NOMO-1 (cell line): Measurements from ENCODE around the gene GALNT16.
"Not testable (repeated sequence)": the region's sequence is repeated elsewhere in the genome, so short reads cannot be mapped to it uniquely, and the experiment has no call there.

Source experiments
- DNase-seq, 2 experiments: peaks; one replicate each; lab custom pipeline; 2025; ENCODE audit not compliant: unreplicated experiment in 2 of 2; lab: John Stamatoyannopoulos, UW

Gene GALNT16

DNA sequence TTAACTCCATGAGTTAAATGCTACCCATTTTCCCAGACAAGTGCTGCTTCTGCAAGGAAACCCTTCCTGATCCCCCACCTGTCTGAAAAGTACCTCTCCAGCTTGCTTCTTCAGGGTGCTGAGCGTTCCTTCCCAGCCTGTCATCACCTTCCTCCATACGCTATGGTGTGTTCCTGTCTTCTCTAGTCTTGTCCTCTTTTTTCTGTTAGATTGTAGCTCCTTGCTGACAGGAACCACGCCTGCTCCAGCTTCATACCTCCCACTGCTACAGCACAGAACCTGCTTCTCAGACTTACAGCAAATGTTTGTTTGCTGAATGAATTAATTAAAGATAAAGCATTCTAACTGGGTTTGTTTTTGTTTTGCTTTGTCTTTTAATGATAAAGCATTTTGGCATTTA lies 99.0 kb downstream of the GALNT16 start:
- no peak for DNase-seq

DNA sequence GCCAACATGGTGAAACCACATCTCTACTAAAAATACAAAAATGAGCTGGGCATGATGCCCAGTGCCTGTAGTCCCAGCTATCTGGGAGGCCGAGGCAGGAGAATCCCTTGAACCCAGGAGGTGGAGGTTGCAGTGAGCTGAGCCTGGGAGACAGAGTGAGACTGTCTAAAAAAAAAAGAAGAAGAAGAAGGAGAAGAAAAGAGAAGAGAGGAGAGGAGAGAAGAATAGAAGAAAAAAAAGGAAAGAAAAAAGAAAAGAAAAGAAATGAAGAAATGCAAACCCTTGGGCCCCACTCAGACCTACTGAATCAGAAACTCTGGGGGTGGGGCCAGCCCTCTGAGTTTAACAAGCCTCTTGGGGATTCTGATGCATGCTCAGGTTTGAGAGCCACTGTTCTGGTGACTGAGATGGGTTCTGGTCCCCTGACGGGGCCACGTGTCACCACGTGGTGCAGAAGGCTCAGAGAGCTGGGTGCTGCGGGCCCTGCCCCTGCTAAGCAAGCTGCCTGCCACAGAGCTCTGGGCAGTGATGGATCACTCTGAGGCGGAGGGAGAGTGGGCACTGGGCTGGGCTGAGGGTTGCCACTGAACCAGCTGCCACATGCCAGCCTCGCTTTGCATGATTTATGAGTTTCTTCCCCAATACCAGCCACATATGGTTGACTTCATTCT lies 100.6 kb downstream of the GALNT16 start:
- peak in 1 of 2 experiments; percentile 1 for DNase-seq

DNA sequence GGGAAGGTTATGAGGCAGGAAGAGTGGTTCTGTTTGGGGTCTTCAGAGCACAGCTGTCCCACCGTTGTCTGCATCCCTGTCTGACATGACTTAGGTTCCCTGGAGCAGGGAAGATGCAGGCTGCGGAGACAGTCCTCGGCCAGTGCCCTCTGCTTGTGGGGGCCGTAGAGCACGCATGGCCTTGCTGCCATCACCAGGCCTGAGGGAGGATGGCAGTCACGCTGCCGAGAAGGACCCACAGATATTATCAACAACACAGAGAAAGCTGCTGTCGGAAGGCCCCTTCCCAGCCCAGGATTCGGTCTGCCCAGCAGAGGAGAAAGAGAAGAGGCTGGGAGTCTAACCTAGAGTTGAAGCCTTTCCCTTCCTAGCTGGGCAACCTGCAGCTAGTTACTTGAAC lies 103.1 kb downstream of the GALNT16 start:
- DNase-seq, result no peak

DNA sequence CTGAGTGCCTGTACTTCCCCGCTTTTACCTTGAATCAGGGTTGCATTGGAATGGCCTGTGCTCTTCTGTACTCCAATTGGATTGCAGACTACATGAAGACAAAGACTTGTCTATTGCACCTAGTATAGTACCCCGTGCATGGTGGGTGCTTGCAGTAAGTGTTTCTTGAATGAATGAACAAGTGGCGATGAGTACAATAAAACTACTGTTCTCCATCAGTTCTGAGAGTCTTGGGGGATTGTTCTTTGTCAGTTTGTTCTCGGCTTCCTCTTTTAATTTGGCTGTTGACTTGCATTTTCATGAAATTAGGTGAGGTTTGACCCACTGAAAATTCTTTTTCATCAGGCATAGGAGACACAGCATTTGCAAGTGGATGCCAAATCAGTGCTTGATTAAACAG lies 104.0 kb downstream of the GALNT16 start:
- DNase-seq, result no peak

DNA sequence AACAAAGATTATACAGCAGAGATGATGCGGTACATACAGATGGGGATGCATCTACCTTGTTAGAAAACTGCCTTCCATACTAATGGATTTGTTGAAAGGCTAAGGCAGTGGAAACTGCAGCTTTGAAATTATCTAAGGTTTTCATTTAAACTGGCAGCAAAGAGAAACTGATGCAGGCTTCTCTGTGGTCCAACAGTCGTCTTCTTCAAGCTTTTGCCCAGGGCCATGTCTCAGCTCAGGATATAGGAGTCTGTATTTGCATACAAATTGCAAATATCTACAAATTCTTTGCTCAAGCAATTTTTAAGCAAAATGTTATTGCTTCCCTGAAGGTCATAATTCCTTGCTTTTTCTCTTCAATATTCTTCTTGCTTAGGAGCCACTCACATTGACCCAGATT lies 104.4 kb downstream of the GALNT16 start:
- DNase-seq, result no peak

DNA sequence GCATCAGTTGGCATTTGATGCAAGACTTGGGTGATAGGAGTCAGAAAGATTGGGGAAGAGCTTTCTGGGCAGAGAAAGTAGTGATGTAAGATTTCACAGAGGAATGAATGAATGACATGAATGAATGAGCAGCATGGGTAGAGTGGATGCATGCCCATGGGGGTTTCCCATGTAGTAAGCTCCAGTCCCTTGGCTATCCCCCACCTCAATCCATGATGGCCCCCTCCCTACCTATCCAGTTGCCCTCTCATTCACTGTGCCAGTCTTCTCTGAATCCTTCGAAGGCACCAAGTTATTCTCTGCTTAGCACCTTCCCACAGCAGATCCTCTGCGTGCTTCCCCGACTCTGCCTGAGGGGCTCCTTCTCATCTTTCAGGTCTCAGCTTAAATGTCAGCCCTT lies 106.1 kb downstream of the GALNT16 start:
- no peak for DNase-seq

DNA sequence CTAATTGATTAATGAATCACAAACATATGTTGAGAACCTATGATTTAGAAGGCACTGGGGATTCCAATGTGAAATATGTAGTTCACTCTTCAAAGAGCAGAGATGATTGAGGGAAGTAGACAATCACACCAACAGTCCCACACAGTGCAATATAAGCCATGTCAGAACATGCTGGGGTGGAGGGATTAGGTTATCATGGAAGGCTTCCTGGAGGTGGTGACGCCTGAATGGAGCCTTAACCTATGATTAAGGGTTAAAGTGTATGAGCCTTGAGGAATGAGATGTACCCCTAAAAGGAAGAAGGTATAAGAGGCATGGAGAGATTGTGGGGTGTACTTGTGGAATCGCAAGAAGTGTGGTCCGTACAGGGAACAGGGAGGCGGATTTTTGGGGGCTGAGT lies 106.8 kb downstream of the GALNT16 start:
- no peak for DNase-seq

DNA sequence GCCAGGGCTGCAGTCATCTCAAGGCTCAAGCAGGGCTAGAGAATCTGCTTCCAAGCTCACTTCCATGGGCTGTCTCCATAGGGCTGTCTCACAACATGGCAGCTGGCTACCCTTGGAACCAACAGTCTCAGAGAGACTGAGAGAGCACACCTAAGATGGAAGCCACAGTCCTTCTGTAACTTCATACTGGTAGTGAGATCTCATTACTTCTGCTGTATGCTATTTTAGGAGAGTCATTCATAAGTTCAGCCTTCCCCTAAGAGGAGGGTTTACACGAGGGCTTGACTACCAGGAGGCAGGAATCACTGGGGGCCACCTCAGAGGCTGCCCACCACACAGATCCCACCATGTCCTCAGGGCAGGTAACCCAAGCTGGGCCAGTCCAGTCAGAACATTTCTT lies 108.4 kb downstream of the GALNT16 start:
- no peak for DNase-seq

DNA sequence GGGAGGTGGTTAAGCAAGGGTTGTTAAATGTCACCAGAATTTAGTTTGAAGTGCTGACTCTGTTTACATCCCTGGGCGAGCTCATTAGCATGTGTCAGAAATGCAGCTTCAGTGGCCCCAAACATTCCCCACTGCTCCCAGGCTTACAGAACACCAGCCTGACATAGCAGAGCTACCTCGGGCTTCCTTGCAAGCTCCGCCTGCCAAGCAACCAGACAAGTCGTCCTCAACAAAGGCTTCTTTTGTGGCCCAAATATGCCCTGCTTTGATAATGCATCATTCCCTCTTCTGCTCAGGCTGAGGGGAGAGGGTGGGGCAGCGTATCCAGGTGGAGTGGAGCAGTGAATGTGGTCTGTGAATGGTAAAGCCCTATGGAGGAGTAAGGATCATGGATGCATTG lies 110.1 kb downstream of the GALNT16 start:
- DNase-seq, result no peak

DNA sequence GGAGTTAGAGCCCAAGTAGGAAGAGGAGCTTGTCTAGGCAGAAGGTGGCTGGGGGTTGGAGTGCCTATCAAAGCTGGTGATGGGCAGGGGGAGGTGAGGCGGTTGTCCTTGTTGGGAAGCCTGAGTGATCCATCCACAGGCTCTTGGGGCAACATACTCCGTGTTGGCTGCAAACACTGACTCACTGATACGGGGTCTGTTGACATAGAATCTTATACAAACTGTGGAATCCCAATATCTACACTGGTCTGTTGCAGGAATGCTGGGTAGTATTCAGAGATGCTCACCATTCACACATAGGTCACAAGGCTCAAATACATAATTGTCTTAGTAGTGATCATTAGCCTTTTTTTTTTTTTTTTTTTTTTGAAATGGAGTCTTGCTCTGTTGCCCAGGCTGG lies 112.2 kb downstream of the GALNT16 start:
- no peak for DNase-seq

DNA sequence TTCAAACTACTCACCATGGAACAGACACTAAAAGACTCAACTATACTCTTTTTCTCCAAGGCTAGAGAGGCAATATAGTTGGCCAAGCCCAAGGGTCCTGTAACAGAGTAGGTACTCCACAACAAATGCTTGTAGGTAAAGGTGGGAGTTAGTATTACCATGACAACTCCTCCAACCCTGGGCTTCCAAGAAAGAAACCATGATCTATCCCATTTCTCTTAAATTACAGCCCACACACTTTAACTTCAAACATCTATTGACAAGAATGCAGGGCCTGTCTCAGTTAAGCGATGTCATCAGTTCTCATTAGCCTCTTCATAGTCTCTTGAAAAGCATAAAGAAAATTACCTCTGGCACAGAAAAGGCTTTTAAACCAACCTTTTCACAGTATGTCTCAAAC lies 113.1 kb downstream of the GALNT16 start:
- no peak for DNase-seq

DNA sequence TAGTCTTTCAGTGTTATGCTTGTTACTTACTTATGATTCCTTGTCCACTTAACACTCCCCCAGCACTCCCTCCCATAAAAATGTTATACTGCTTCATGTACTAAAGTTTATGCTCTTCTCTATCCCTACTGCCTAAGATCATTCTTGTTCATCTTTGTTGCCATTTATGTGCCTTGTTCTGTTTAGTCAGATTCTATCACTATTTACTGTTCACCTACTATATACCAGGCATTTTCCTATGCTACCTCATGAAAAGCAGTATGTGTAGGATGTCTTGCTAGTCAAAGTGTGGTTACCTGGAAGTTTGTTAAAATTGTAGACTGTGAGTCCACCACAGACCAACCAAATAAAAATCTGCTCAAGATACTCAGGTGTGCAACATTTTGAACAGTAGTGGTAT lies 114.3 kb downstream of the GALNT16 start:
- no peak for DNase-seq

DNA sequence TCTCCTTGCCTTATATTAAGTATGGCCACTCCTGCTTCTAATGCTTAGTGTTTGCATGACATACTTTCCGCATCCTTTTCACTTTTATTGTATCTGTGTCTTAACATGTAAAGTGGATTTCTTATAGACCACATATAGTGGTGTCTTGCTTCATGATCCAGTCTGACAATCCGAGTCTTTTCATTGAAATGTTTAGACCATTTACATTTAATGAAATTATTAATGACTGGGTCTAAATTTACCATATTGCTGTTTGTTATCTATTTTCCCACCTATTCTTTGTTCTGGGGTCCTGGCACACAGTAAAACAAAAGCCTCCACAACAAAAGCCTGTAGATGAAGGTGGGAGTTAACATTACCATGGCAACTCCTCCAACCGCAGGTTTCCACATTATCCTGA lies 115.2 kb downstream of the GALNT16 start:
- DNase-seq, result no peak

DNA sequence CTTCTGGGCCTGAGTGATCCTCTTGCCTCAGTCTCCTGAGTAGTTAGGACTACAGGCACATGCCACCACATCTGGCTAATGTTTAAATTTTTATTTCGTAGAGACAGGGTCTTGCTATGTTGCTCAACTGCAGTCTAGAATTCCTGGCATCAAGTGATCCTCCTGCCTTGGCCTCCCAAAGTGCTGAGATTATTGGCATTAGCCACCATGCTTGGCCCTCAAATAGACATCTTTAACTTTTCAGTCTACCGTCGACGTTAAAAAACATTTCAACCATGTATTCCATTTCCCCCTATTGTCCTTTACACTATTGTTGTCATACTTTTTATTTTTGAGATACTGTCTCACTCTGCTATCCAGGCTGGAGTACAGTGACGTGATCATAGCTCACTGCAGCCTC lies 115.8 kb downstream of the GALNT16 start:
- DNase-seq, result no peak

DNA sequence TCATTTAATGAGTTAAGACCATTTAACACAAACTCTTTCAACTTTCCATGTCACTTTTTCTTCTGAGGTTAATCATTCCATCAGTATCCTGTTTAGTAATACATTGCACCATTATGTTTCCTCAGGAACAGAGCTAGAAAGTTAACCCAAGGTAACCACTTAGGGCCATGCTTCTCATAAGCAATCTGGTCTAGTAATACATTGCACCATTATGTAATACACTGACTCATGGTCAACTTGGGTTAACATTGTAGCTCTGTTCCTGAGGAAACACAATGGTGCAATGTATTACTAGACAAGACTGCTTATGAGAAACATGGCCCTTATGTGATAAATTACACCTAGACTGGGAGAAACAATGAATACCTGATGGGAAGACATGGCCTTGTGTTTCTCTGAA lies 116.5 kb downstream of the GALNT16 start:
- peak; percentile 12 to 30 for DNase-seq

DNA sequence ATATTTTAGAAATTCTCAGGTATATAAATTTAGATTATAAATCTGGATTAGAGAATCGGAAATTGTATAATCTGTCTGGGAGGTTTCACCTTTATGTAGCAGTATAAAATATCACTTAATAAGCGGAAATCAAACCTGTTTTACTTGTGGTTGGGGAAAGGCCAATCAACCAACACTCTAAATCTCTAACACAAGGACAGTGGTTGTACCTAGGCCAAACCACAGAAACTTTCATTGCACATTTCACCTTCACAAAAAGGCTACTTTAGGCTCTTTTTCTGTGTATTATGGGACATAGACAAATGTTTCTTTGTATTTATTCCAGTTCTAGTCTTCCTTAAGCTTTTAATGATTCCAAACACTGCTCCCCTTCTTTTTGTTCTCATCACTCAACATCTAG lies 118.3 kb downstream of the GALNT16 start:
- DNase-seq, result no peak

DNA sequence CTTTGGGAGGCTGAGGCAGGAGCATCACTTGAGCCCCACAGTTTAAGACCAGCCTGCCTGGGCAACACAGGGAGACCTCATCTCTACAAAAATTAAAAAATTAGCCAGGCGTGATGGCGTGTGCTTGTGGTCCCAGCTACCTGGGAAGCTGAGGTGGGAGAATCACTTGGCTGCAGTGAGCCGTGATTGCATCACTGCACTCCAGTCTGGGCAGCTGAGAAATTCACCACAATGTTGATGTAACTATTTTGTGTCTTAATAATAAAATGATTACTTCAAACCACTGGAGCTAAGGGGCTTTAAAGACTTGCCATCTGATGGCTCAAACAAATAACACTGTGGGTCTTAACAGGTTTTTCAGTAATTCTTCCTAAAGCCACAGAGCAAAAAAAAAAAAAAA lies 127.4 kb downstream of the GALNT16 start:
- no peak for DNase-seq

DNA sequence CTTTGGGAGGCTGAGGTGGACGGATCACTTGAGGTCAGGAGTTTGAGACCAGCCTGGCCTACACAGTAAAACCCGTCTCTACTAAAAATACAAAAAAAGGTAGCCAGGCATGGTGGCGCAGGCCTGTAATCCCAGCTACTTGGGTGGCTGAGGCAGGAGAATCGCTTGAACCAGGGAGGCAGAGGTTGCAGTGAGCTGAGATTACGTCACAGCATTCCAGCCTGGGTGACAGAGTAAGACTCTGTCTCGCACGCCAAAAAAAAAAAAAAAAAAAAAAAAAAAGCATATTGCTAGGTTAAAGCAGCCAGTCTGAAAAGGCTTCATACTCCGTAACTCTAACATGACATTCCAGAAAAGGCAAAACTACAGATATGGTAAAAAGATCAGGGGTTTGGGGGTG lies 131.4 kb downstream of the GALNT16 start:
- DNase-seq, result not testable (repeated sequence)

DNA sequence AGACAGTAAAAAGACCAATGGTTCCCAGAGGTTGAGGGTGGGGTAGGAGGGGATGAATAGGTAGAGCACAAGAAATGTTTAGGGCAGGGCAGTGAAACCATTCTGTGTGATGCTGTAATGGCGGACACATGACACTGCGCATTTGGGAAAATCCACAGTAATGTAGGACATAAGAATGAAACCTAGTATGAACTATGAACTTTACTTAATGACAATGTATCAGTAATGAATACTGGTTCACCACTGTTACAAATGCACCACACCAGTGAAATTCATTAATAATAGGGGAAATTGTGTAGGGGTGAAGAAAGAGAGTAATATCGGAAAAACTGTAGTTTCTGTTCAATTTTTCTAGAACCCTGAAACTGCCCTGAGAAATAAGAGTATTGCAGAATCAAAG lies 132.5 kb downstream of the GALNT16 start:
- DNase-seq, result no peak

DNA sequence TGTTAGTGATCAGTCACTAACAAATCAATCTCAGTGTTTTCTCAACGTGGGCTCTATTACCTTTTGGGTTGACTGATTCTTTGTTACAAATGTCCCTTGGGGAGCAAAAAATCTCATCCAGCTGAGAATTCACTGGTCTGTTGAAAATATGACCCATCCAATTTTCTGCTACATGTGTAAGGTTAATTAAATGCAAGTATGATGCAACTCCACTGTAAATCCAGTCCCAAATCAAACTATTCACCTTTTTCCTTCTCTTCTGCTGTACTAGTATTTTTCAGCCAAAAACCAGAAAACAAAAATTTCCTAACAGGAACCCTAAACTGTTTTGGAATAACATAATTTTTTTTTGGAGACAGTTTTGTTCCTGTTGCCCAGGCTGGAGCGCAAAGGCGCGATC lies 136.0 kb downstream of the GALNT16 start:
- DNase-seq, result no peak

DNA sequence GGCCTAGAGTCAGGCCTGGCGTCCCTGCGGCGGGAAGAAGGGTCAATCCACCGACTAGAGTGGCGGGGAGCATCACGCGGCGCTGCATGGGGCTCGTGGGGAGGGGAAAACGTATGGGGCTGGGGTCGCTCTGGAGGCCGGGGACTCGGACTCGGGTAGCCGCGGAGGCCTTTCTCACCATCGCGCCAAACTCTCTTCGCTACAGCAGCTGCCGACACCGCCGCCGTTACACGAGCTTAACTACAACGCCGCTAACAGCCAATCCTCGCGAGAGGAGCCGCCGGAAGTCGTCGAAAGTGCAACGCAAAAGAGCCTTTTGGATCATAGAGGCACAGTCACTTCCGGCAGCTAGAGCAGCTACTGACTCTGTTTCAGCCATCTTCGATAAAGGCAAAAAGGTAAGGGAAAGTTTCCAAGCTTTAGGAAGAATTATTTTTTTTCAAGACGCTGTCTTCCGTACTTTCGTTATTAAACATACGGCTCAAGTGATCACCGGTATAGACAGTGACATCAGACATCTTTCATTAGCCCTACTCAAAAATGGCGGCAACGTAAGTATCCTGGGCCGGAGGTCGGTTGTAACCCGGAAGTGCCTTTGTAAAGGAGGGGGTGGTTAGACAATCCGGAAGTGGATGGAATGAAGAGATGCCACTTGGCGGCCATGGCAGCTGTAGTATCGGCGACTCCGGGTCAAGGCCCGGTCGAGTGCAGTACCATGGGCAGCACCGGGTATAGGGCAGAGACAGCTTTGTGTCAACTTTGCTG lies 138.3 kb downstream of the GALNT16 start, which contains the start of the genes ERH and SLC39A9:
Gene ERH, minus strand, starts transcription at position 247 of the 765 bp plus-strand sequence. Its CDS starts 66 bp downstream, at position 181.
Gene SLC39A9, plus strand, starts transcription at position 640 of the 765 bp plus-strand sequence. CDS start 678 bp downstream, outside the sequence.
- DNase-seq, result peak; percentile 96 to 99

DNA sequence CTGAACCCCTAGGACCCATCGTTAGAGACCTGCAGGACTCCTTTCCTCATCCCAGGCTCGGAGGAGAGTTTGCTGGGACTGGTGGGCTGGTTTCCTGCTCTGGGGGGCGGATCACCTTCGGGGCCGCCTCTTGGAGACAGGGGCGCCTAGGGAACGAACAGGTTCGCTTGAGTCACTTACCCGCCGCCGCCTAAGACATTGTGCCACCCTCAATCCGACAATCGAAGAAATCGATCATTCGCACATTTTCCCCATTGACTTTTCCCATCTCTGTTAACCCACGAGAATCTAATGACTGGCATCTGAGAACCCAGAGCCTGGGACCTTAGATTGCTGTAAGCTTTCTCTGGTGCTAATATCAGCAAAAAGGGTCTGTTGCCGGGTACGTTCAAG lies 138.9 kb downstream of the GALNT16 start:
- DNase-seq, result no peak
